HepG2 (cell line): Measurements from ENCODE around the gene HERC6.

Source experiments
- GTF2F1 ChIP-seq: fragments of 150-350 bp; IDR thresholded peaks from 2 replicates; pipeline ENCODE4 v1.6.1; 2014; ENCODE audit warnings: low read length
- JUND ChIP-seq: sonication (generic); formaldehyde crosslinking; IDR thresholded peaks from 2 replicates; pipeline ENCODE4 v1.8.0; 2022; ENCODE audit warnings: mild to moderate bottlenecking, missing genetic modification reagents
- KLF15 ChIP-seq: sonication (generic); formaldehyde crosslinking; IDR thresholded peaks from 2 replicates; pipeline ENCODE4 v1.8.1; 2023; ENCODE audit warnings: borderline replicate concordance, mild to moderate bottlenecking, inconsistent platforms, missing genetic modification reagents, mixed read lengths
- ZNF879 ChIP-seq: sonication (generic); formaldehyde crosslinking; IDR thresholded peaks from 2 replicates; pipeline ENCODE4 v1.8.1; 2023; ENCODE audit warnings: missing genetic modification reagents

DNA sequence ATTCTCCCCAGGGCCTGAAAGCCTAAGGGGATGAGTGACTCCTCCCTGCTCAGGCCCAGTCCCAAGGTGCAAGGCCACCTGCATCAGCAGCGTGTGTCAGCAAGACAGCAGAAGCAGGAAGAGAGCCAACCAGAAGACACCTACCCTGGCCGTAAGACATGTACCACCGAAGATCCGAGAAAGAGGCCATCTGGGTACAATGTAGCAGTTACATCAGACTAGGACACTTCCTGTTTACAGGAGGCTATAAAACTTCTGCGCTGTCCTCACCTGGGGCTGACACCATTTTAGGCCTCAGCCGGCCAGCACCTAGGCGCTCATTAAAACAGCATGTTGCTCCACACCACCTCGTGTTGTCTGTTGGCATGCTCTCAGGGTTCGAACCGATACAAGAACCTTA is 19.1 kb upstream of the HERC6 start:
- no peak for TF ChIP-seq GTF2F1
- TF ChIP-seq ZNF879 (CRISPR knock-in tag), result no peak
- no peak for TF ChIP-seq KLF15
- no peak for TF ChIP-seq JUND (CRISPR knock-in tag)
